SK-N-SH (cell line): ENCODE measurements around the gene ITGA2. TPM values are rescaled to one million over a fixed set of nuclear protein-coding genes. Genes with fewer than 3 reads are reported as not detected.

Experiments used
- CTCF ChIA-PET: fragments of 300-600, 350-600 bp; formaldehyde crosslinking; extraction: SDS; loops from one replicate; lab custom pipeline; 2021; lab: Yijun Ruan, JAX
- POLR2A ChIA-PET: fragments of 350-600 bp; sonication (Branson Sonifier 250); formaldehyde crosslinking; extraction: SDS; loops from one replicate; lab custom pipeline; 2020; ENCODE audit warnings: antibody characterized with exemption, inconsistent platforms; lab: Yijun Ruan, JAX
- DNase-seq: peaks from one replicate; pipeline ENCODE4 v3.0.0; 2012
- H2AFZ ChIP-seq: fragments of 200-600 bp; sonication (generic); 2 replicates; pipeline ENCODE4 v1.8.1; 2016; ENCODE audit warnings: antibody characterized with exemption, mild to moderate bottlenecking, low read depth
- H3F3A ChIP-seq: fragments of 200-600 bp; sonication (generic); replicated peaks from 2 replicates; pipeline ENCODE3; 2016; ENCODE audit warnings: antibody characterized with exemption, mild to moderate bottlenecking; ENCODE audit not compliant: insufficient read depth
- H3K27ac ChIP-seq, 2 experiments: fragments of 200-500 bp in 1 of 2; fragments of 200-600 bp in 1 of 2; sonication (Bioruptor generic) in 1 of 2; sonication (generic), shearing (Covaris generic) in 1 of 2; 2 replicates each; pipeline versions ENCODE4 v1.5.1 to v1.6.1; 2014 to 2016; ENCODE audit warnings: low read depth in 2 of 2, inconsistent platforms in 1 of 2, low read length in 1 of 2, mild to moderate bottlenecking in 1 of 2, mixed read lengths in 1 of 2
- H3K27me3 ChIP-seq: fragments of 200-600 bp; sonication (generic), shearing (Covaris generic); 2 replicates; pipeline ENCODE4 v1.6.1; 2016; ENCODE audit warnings: mixed run types; ENCODE audit not compliant: insufficient read depth
- H3K36me3 ChIP-seq, 2 experiments: fragments of 200-500 bp in 1 of 2; fragments of 200-600 bp in 1 of 2; sonication (Bioruptor generic) in 1 of 2; sonication (generic) in 1 of 2; replicated peaks in 1 of 2; 2 replicates each; pipeline versions ENCODE3 to v1.5.1; 2014 to 2016; ENCODE audit warnings: low read length in 1 of 2, mild to moderate bottlenecking in 1 of 2; ENCODE audit not compliant: insufficient read depth in 2 of 2, control insufficient read depth in 1 of 2
- H3K4me1 ChIP-seq, 2 experiments: fragments of 200-500 bp in 1 of 2; fragments of 200-600 bp in 1 of 2; sonication (Bioruptor generic) in 1 of 2; sonication (generic), shearing (Covaris generic) in 1 of 2; 2 replicates each; pipeline versions ENCODE4 v1.5.1 to v1.6.1; 2014 to 2016; ENCODE audit warnings: low read depth in 1 of 2, low read length in 1 of 2, mixed run types in 1 of 2; ENCODE audit not compliant: insufficient read depth in 2 of 2, control insufficient read depth in 1 of 2
- H3K4me2 ChIP-seq: fragments of 200-600 bp; sonication (generic), shearing (Covaris generic); 2 replicates; pipeline ENCODE4 v1.6.1; 2017; ENCODE audit warnings: mixed run types
- H3K4me3 ChIP-seq, 2 experiments: fragments of 200-500 bp in 1 of 2; fragments of 200-600 bp in 1 of 2; sonication (Bioruptor generic) in 1 of 2; sonication (generic), shearing (Covaris generic) in 1 of 2; 2 replicates each; pipeline versions ENCODE4 v1.5.1 to v1.8.1; 2014 to 2016; ENCODE audit warnings: low read depth in 2 of 2, inconsistent platforms in 1 of 2, low read length in 1 of 2, mild to moderate bottlenecking in 1 of 2, mixed read lengths in 1 of 2, moderate library complexity in 1 of 2
- H3K79me2 ChIP-seq: fragments of 200-600 bp; sonication (generic); 2 replicates; pipeline ENCODE4 v1.8.1; 2017; ENCODE audit warnings: mild to moderate bottlenecking; ENCODE audit not compliant: insufficient read depth
- H3K9ac ChIP-seq: fragments of 200-600 bp; sonication (generic); 2 replicates; pipeline ENCODE4 v1.6.1; 2017; ENCODE audit warnings: mixed run types
- H3K9me2 ChIP-seq: fragments of 200-600 bp; sonication (generic); 2 replicates; pipeline ENCODE4 v1.6.1; 2017; ENCODE audit warnings: mixed run types
- H3K9me3 ChIP-seq: fragments of 200-600 bp; sonication (generic); 2 replicates; pipeline ENCODE4 v1.6.1; 2017; ENCODE audit warnings: mixed run types, mild to moderate bottlenecking, moderate library complexity
- H4K20me1 ChIP-seq: fragments of 200-600 bp; sonication (generic); 2 replicates; pipeline ENCODE4 v1.6.1; 2017; ENCODE audit warnings: mild to moderate bottlenecking, mixed run types; ENCODE audit not compliant: insufficient read depth
- GABPA ChIP-seq: IDR thresholded peaks from 2 replicates; pipeline ENCODE4 v1.4.0; 2012; ENCODE audit warnings: low read depth, mild to moderate bottlenecking
- IRF3 ChIP-seq: fragments of 150-350 bp; IDR thresholded peaks from 2 replicates; pipeline ENCODE4 v1.6.1; 2016; ENCODE audit warnings: mild to moderate bottlenecking, low read depth, low read length
- MAX ChIP-seq: IDR thresholded peaks from 2 replicates; pipeline ENCODE4 v1.4.0; 2012; ENCODE audit warnings: low read depth
- MXI1 ChIP-seq: IDR thresholded peaks from 2 replicates; pipeline ENCODE4 v1.6.1; 2012; ENCODE audit warnings: mild to moderate bottlenecking, low read depth, low read length, improper control_type of control experiment
- NRF1 ChIP-seq: IDR thresholded peaks from 2 replicates; pipeline ENCODE4 v1.6.1; 2012; ENCODE audit warnings: low read depth, mild to moderate bottlenecking, low read length
- PBX3 ChIP-seq: IDR thresholded peaks from 2 replicates; pipeline ENCODE4; 2012
- SIN3A ChIP-seq: IDR thresholded peaks from 2 replicates; pipeline ENCODE4 v1.6.1; 2012; ENCODE audit warnings: low read depth, mild to moderate bottlenecking, low read length, moderate library complexity, borderline replicate concordance
- SMC3 ChIP-seq: IDR thresholded peaks from 2 replicates; pipeline ENCODE4 v1.6.1; 2012; ENCODE audit warnings: low read depth, low read length, improper control_type of control experiment
- TAF1 ChIP-seq: IDR thresholded peaks from 2 replicates; pipeline ENCODE4 v1.6.1; 2012; ENCODE audit warnings: low read depth, mild to moderate bottlenecking, low read length, moderate library complexity, borderline replicate concordance
- WGBS: methylation state at CpG from one replicate; pipeline ENCODE4 v1.1.6; 2017; ENCODE audit warnings: low lambda C conversion rate; 5-methylcytosine and 5-hydroxymethylcytosine counted together
- polyA plus RNA-seq, 3 experiments: library from polyadenylated mRNA; depleted of rRNA; stranded (reverse); fragments of >200 nt; gene quantifications; 2 replicates each; pipeline ENCODE4 v1.2.3, GENCODE V29; 2012
- TF ChIP-seq, protein P1 (sequence below): IDR thresholded peaks from 2 replicates; pipeline ENCODE4 v1.4.0; 2012; ENCODE audit warnings: low read depth, borderline replicate concordance

Gene ITGA2
- polyA plus RNA-seq, 1 of the 3 experiments (the other 2 are of a cell fraction) = 38.2 TPM

- Histone ChIP-seq H2AFZ (no peak overlapping the region), H3K9me2 (no peaks in the 10 kb centered on the region), H4K20me1 (no peaks in the 10 kb centered on the region), H3K4me3 (no peak overlapping the region), H3K27me3 (no peaks in the 10 kb centered on the region), H3K9ac (no peak overlapping the region), H3K36me3 (peaks cover 60 to 78% of the 10 kb centered on the region in 2 experiments), H3K79me2 (peaks cover 11% of the 10 kb centered on the region; the same call in 1 of the 2 replicates), H3K4me2 (no peak overlapping the region), H3F3A (peaks cover 52% of the 10 kb centered on the region), H3K4me1 (peaks cover 0 to 10% of the 10 kb centered on the region in 2 experiments; a peak in 1 of 4 replicates), H3K27ac (peak overlapping the region in 1 of 2 experiments; percentile 23; a peak in 1 of 4 replicates), H3K9me3 (no peaks in the 10 kb centered on the region)
- ChIA-PET POLR2A (no interaction called here), CTCF (interaction anchor here (7.3 kb wide), 1 partner anchor 153 kb away, joined by 79 read pairs; no protein-coding TSS in a partner anchor)
- TF ChIP-seq GABPA = no peak
- no peak for DNase-seq
- 69% methylated on average over 2 of the region's 2 CpGs for WGBS
Observed at GRCh38 chr5:53100606-53101005, 111.5 kb downstream of the ITGA2 start.

GRCh38 chr5:53105611-53106300, 116.6 kb downstream of the ITGA2 start:
- 93% methylated on average over 5 of the region's 5 CpGs for WGBS
- Histone ChIP-seq H3F3A (peaks cover 15% of the 10 kb centered on the region), H3K36me3 (peaks cover 33 to 35% of the 10 kb centered on the region in 2 experiments), H3K4me2 (no peak overlapping the region), H4K20me1 (no peaks in the 10 kb centered on the region), H3K27me3 (no peaks in the 10 kb centered on the region), H3K27ac (no peak overlapping the region), H3K9me2 (no peaks in the 10 kb centered on the region), H3K4me3 (no peak overlapping the region), H3K79me2 (peaks cover 38% of the 10 kb centered on the region), H3K9me3 (no peaks in the 10 kb centered on the region), H3K9ac (no peak overlapping the region), H3K4me1 (peaks cover 5 to 7% of the 10 kb centered on the region in 2 experiments; a peak in 2 of 4 replicates), H2AFZ (no peak overlapping the region)
- CTCF ChIA-PET = interaction anchor here (0.6 to 1.7 kb wide), 5 partner anchors 10 to 1123 kb away, joined by 3 to 8 read pairs (median 4); no protein-coding TSS in a partner anchor
- POLR2A ChIA-PET = no interaction called here
- DNase-seq = no peak
- no peak for TF ChIP-seq MXI1
- no peak for TF ChIP-seq SMC3

DNA sequence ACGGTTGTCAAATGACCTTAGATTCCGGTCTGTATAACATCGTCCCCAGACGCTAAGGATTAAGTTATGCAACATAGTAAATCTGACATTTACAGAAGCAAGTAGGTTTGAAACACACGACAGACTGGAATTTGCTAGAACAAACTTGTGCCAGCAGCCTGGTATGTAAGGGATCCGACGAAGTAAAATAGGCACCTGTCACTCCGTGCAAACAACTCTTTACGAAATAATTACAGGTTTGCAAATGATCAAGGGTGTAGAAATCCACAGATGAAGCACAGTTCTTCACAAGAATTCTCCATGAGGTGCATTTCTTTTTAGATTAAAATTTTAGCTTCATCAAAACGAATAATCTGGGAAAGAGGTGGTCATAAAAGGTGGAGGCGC, 119.9 kb downstream of the ITGA2 start:
- CTCF ChIA-PET = interaction anchor here (1.5 to 1.7 kb wide), 4 partner anchors 10 to 1120 kb away, joined by 3 to 6 read pairs (median 4); no protein-coding TSS in a partner anchor
- 3% methylated on average over 11 of the region's 11 CpGs for WGBS
- POLR2A ChIA-PET = no interaction called here

More for the DNA sequence above, 119.9 kb downstream of the ITGA2 start:
- peak overlapping the region; percentile 56 for H3K9ac ChIP-seq
- H3K27me3 ChIP-seq = no peaks in the 10 kb centered on the region
- H2AFZ ChIP-seq = peak overlapping the region; percentile 75
- no peaks in the 10 kb centered on the region for H3K9me3 ChIP-seq
- TF ChIP-seq, protein P1, sequence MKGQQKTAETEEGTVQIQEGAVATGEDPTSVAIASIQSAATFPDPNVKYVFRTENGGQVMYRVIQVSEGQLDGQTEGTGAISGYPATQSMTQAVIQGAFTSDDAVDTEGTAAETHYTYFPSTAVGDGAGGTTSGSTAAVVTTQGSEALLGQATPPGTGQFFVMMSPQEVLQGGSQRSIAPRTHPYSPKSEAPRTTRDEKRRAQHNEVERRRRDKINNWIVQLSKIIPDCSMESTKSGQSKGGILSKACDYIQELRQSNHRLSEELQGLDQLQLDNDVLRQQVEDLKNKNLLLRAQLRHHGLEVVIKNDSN = no peak
- TF ChIP-seq NRF1 = no peak
- no peak for TF ChIP-seq PBX3
- TF ChIP-seq TAF1 = no peak
- TF ChIP-seq IRF3 = no peak
- TF ChIP-seq MAX = no peak; the same call in 1 of the 2 replicates
- 0 out of 2 replicates have a peak, but pooled peaks have one; percentile 14 for TF ChIP-seq SIN3A
- H4K20me1 ChIP-seq = no peaks in the 10 kb centered on the region
- H3K4me2 ChIP-seq = peak overlapping the region; percentile 86
- H3K4me3 ChIP-seq = peak overlapping the region; percentile 75 to 84
- peaks cover 6 to 9% of the 10 kb centered on the region in 2 experiments; a peak in 2 of 4 replicates for H3K4me1 ChIP-seq
- H3F3A ChIP-seq = peaks cover 13% of the 10 kb centered on the region
- DNase-seq = no peak
- H3K9me2 ChIP-seq = no peaks in the 10 kb centered on the region
- H3K27ac ChIP-seq = no peak overlapping the region; a peak in 1 of 4 replicates
- peaks cover 9 to 26% of the 10 kb centered on the region in 2 experiments for H3K36me3 ChIP-seq
- peaks cover 35% of the 10 kb centered on the region for H3K79me2 ChIP-seq
